ENCODE measurements around the gene POU1F1.
"Not testable (repeated sequence)": the region's sequence is repeated elsewhere in the genome, so short reads cannot be mapped to it uniquely, and the experiment has no call there.

The POU1F1 gene

DNA sequence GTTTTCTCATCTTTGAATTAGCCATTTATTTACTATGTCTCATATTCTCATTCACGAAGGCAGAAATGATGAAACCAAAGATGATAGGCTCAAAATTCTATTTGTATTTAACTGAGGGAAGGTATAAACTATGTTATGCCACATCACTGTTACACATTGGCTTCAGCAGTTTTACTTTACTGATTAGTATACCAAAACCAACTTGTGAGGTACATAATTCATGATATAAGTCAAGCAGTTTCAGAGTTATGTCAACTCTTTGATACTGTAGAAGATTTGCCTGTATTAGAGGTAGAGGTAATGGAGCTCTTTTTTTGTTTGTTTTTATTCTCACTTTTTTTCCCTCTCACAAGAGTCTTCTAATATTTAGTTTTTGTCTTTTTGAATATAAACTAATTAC lies 26.4 kb downstream of the POU1F1 start:
- DNase-seq (ENCODE audit: low read depth in 2 of 2) = no peak

DNA sequence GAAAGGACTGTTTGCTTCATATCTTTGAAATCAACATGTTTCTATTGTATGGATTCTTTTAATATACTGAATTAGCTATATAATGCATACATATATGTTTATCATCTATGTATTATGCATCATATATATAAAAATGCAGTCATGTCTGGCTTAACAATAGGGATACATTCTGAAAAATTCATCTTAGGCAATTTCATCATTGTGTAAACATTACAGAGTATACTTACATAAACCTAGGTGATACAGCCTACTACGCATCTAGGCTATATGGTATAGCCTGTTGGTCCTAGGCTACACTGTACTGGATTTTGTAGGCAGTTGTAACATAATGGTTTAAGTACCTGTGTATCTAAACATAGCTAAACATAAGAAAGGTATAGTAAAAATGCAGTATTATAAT lies 27.6 kb downstream of the POU1F1 start:
- DNase-seq (ENCODE audit: low read depth in 2 of 2) = no peak

DNA sequence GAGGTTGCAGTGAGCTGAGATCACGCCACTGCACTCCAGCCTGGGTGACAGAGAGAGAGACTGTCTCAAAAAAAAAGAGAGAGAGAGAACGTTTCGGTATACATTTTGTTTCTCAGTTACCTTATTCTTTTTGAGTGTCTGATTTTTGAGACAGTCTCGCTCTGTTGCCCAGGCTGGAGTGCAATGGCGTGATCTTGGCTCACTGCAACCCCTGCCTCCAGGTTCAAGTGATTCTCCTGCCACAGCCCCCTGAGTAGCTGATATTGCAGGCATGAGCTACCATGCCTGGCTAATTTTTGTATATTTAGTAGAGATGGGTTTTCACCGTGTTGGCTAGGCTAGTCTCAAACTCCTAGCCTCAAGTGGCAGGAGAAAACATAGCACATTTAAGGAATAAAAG lies 28.2 kb downstream of the POU1F1 start:
- DNase-seq (ENCODE audit: low read depth in 2 of 2) = not testable (repeated sequence)

GRCh38 chr3:87247430-87247773 lies 29.0 kb downstream of the POU1F1 start:
- DNase-seq (ENCODE audit: low read depth in 2 of 2) = no peak

GRCh38 chr3:87246662-87247429 lies 29.5 kb downstream of the POU1F1 start:
- DNase-seq (ENCODE audit: low read depth in 2 of 2) = no peak

GRCh38 chr3:87236093-87236492 lies 40.3 kb downstream of the POU1F1 start:
- no peak for DNase-seq (ENCODE audit: low read depth in 2 of 2)

DNA sequence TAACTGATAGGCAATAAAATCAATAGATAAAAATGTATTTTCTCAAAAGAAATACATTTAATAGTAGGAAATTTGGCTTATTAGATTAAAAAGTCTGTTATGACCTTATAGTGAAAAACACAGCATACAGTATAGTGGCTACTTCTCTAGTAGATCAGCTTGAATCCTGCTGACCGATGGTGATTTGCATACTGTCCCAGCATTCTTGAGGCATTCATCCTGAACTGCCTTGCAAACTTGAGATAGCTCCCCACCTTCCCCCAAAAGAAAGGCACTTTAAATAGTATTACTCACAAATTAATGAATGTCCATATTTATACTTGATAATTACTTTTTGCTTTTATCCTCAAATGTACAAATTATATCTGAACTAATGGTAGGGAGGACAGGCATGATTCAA lies 42.6 kb downstream of the POU1F1 start:
- no peak for DNase-seq (ENCODE audit: low read depth in 2 of 2)

- DNase-seq (ENCODE audit: low read depth in 2 of 2) = no peak
These were observed 47.3 kb downstream of the POU1F1 start for GRCh38 chr3:87229113-87229512.

- no peak for DNase-seq (ENCODE audit: low read depth in 2 of 2)
These were observed 48.1 kb downstream of the POU1F1 start for GRCh38 chr3:87228316-87228715.

GRCh38 chr3:87227835-87228144 lies 48.6 kb downstream of the POU1F1 start:
- DNase-seq (ENCODE audit: low read depth in 2 of 2) = no peak

DNA sequence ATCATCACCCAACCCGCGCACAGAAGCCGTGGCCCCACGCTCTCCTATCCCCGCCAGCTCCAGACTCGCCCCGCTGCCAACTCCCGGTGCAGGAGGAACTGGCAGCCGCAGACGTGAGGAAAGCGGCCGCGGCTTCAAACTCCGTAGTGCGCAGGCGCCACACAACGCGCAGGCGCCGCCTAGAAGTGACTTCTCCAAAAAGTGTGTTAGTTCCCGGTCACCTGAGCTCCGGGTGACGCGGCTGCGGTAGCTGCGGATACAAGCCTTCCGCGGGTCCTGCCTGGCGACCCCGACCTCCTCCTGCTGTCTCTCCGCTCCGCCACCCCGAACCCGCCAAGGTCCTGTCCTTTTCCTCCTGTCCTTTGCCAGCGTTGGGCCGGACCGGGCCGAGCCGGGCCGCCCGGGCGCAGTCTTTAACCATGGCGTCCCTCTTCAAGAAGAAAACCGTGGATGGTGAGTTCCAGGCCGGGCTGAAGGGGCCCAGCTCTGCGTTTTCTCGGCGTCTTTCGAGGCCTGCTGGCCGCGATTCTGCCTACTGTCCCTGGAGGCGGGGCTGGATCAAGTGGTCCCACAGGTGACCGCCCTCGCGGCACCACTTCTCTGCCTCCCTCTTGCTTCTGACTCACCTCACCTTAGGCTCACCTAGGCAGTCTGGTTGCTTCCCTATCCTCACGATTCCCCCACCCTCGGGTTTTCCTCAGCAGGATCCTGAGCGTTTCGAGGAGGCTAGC lies 49.1 kb downstream of the POU1F1 start, which contains the start of gene CHMP2B:
TSS of gene CHMP2B (plus strand) at position 206 of the 731 bp plus-strand sequence. CDS start at position 420, 214 bp downstream.
- DNase-seq (ENCODE audit: low read depth in 2 of 2) = peak; percentile 86

DNA sequence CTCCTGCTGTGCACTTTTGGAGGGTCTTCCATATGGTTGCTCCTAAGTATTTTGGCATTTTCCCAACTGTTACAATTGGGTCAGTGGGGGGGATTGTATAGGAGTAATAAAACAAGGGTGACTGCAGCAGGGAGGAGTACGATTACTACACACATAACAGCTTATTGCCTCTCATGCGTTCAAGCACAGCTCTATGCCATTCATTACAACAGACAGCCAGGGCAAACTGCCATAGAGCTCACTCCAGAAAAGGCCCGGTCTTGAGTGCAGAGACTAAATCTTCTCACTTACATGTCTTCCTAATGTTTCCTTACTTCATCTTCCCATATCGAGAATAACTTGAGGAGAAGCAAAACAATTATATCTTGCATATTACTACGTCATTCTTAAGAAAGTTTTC lies 50.7 kb downstream of the POU1F1 start:
- DNase-seq (ENCODE audit: low read depth in 2 of 2) = no peak

- no peak for DNase-seq (ENCODE audit: low read depth in 2 of 2)
These were observed 56.8 kb downstream of the POU1F1 start for GRCh38 chr3:87219611-87220010.

DNA sequence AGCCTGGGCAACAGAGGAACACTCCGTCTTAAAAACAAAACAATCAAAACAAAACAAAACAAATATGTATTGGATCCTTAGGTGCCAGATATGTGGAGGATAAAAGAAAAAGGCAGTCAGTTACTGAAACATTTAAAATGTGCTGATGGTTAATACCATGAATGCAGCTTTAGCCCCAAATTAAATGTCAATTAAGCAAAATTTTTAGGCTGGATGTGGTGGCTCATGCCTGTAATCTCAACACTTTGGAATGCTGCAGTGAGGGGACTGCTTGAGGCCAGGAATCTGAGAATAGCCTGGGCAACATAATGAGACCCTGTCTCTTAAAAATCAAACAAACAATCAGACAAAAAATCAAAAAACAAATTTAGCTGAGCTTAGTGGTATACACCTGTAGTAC lies 57.8 kb downstream of the POU1F1 start:
- no peak for DNase-seq (ENCODE audit: low read depth in 2 of 2)
